ENCODE data around the gene RPS15A.
A peak's percentile ranks its signal among the peaks of the same experiment; 100 is the strongest.

The RPS15A gene

DNA sequence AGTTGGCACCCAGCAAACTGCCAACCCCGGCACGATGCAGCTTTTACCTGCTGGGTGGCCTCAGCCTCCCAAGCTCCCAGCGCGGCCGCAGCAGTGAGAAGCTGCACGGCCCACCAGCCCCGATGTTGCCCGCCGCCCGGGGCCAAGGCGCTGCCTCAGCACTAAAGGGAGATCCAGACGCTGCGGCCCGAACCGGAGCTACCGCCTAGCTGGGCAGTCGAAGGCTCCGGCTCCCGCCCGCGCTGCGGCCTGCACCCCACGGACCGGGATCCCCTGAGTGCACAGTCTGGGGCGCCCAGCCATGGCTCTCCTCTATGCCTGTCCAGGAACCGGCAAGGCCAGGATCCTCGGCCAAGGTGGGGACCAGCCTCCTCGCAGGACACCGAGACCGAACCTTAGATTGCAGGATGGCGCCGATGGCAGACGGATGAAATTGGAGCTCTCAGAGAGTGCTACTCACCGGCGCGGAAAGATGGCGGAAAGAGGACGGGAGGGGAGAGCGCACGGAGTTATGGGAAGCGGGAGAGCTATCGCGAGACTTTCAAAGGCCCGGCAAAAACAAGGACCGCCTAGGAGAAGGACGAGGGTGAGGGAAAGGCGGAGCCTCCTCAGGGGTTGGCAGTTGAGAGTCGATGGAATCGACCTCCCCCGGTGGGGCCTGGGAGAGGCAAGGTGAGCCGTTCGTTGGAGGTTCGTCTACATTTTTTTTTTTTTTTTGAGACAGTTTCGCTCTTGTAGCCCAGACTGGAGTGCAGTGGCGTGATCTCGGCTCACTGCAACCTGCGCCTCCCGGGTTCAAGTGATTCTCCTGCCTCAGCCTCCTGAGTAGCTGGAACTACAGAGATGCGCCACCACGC, at the start of gene RPS15A:
Gene RPS15A (minus strand): TSS at position 485 of the 857 bp plus-strand sequence. CDS start 1,221 bp downstream, outside the sequence.
- DNase-seq (ENCODE audit: low read depth), result peak; percentile 97

DNA sequence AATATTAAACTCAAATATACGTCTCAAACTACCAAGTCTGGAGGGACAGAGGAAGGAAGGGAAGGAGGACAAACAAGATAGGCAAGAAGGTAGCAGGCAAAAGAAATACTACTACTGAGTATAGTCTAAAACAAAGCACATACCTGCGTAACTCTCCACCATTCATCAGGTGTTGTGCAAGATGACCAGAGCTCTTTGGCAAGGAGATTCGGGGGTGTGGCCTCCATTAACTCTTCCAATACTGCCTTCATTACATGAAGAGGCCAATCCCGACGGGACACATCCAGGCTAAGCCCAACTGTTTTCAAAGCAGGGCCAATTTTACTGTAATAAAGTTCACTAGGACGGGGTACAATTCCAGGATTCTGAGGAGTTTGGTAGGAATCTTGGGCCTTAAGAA, 49.4 kb upstream of the RPS15A start:
- no peak for DNase-seq (ENCODE audit: low read depth)

DNA sequence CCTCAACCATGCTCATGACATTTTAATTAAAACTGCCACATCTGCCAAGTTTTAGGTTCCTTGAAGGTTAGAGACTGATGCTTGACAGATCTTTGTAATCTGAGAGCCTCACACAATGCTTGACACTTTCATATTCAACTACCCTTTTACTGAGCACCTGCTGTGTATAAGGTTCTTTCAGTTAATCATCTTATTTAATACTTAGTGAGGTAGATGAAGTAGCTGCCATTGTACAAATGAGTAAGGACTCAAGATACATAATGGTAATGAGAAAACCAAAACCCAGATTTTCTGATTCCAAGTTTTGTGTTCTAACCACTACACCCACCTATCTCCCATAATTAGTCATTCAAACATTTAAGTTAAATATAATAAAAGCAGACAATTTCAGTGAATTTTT, 46.6 kb upstream of the RPS15A start:
- DNase-seq (ENCODE audit: low read depth), result no peak

DNA sequence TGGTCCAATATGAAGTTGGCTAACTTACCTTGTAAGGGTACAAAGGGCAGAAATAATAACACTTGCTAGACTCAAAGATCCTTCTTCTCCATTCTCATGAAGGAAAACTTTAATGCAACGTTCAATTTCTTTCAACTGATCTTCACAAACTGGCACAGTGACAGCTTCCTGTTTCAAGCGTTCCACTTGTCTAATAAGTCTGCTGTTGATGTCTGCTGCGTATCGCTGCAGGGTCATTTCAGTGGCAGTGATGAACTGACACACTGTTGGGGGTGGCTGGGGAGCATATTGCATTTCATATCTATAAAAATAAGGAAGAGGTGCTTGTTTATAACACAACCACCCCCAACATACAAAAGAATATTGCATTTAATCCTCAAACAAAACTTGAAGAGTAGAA, 44.7 kb upstream of the RPS15A start:
- DNase-seq (ENCODE audit: low read depth), result no peak

DNA sequence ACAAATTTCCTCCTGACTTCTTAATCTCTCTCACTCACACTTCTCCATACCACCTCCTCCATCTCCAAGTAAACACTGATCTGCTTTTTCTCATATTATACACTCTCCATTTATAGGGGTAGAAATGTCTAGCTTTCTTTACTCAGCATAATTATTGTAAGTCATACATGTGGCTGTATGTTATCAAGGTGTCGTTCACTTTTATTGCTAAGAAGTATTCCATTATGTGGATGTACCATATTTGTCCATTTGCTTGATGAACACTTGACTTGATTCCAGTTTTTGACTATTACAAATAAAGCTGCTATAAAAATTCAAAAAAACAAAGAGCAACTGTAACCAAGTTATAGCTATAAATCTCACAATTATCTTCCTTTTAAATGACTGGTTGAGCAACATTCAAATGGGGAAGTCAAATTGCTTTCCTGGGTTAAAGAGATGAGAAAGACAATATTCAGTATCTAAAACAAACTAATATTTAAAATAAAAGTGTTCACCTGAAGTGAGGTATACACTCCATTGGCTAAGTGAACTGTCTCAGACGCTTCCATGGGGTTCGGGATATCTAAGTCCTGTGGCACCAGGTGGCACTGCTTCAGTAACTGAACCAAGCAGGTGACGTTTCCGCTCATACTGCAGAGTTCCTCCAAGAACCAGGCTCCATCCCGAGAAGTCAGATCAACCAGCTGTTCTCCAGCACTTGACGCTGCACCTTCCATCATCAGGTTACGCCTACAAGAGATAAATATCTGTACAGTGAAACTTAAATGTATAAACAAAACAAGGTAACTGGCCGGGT, 43.8 kb upstream of the RPS15A start:
- DNase-seq (ENCODE audit: low read depth), result no peak

DNA sequence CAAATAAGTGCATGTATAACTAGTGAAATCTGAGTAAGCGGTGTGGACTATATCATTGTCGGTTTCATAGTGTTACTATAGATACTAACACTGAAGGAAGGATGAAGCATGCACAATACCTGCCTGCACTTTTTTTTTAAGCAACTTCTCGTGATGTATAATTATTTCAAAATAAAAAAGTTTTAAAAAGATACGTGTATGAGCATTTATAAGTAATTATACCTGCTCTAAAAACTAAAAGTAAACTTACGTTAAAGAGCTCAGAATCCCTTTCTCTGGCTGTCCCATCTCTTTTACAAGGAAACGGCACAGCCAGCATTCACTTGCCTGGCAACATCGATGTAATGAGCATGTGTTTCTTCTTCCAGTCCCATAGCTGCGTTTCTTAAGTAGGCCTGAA, 42.5 kb upstream of the RPS15A start:
- DNase-seq (ENCODE audit: low read depth), result no peak

DNA sequence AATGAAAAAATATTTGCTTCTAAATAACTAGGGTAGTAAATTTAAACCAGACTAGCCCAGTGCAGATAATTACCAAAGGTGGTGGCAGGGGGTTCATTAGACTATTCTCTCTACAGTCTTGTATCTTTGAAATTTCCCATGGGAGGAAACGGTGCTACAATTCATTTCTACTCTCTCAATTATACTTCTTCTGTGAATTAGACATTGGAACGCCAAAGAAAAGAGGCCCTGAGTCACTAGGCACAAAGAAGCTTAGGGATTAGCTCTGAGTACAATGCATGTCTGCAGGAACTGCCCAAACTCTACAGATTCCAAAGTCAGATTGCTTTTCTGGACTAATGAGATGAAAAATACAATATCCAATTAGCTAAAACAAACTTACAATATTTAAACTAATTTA, 41.9 kb upstream of the RPS15A start:
- DNase-seq (ENCODE audit: low read depth), result no peak

DNA sequence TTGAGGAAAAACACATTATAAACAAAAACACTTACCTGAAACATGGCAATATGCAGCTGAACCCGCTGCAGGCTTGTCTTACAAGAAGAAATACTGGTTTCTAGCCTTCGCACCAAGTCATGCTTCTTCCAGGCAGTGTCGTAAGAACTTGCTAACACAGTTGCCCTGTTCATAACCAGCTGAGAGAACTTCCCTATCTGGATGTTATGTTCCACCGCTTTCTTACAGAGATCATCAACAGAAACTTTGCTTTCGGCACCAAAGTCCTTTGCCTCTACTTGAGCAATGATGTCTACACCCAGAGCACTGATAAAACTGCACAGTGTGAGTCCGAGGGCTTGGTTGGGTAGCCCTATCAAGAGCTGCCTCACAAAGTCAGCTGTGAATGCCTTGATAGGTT, 39.1 kb upstream of the RPS15A start:
- DNase-seq (ENCODE audit: low read depth), result no peak

DNA sequence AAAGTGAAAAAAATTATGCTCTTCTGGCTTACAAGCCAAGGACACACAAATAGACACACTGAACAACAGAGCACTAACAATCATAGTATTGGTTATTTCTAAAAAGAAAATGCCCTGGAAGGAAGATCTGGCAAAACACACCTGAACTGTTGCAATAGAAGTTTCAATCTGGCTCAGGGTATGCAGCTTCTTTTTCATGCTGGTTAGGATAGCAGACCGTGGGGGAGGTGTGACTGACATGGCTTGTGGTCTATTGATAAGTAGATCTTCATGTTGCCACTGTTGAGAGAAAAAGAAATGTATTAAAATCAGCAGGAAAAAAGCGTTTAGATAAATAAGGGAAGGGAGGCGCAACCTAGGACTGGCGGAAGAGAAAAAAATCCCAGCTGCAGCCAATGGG, 37.8 kb upstream of the RPS15A start:
- DNase-seq (ENCODE audit: low read depth), result no peak

DNA sequence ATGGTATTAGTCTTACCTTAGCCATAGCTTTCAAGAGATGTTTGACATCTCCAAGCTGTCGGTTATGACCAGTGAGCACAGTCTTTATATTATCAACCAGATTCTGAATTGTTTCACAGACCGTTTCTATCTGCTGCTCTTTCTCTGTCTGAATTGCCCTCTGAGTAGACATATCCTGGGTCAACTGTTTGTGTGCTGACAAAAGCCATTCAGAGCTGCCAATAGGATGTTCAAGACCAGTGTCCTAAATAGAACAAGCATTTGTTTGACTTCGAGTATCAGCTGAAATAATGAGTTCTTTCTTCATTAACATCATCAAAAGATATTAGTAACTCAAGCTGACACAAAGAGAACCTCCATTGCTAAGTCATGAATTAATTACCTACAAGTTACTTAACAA, 26.2 kb upstream of the RPS15A start:
- no peak for DNase-seq (ENCODE audit: low read depth)

DNA sequence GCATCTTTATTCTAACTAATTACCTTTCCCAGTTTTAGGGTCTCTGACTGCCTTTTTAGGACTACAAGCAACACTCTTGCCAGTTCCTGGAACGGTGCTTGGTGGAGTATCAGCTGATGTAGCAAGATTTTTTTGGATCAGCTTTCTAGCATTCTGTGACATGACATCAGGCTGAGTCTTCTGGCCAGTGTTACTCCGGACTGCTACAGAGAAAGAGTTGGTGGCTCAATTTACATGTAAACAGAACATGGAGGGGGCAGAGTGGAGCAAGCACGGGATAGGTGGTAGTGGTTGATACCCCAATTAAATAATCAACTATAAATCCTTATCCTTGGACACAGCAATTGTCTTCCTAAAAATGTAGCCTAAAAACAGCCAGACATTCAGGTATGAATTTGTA, 21.8 kb upstream of the RPS15A start:
- DNase-seq (ENCODE audit: low read depth), result no peak

DNA sequence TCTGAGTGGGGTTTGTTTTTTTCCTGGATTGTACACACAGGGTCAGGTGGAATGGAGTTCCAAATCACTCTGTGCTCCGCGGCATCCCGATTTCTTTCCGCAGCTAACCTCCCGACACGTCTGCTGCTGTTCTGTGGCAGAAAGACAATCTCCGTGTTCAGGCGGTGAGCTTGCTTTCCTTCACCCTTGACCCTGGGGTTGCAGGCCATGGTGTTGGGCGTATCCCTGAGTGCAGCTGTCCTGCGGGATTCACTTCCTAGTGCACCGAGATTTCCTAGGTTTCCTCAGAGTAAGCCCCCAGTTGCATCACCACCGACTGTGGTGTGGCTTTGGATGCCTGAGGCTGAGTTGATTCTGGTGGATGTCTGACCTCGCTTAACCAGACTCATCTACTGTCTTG, 19.0 kb upstream of the RPS15A start:
- DNase-seq (ENCODE audit: low read depth), result no peak

DNA sequence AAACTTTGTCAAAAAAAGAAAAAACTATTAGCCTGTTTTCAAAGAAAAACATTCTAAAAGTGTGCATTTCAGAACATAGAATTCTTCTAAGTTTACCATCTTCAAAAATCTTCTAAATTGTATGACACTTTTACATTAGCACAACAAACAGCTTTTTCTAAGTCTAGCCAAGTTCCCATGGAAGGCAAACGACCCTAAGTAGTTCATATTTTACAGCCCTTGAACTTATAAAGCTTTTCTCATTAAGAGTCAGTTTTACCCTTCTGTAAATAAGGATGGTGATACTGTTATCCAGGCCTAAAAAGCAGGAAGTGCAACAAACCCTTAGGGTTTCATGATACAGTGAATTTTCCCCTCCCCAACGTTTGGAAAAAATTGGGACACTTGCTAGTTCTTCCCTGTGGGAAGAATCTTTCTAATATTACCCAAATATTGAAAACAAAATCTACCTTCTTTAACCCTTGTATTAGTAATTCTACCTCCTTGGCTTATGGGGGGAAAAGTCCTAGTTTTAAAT, 15.2 kb upstream of the RPS15A start:
- no peak for DNase-seq (ENCODE audit: low read depth)

DNA sequence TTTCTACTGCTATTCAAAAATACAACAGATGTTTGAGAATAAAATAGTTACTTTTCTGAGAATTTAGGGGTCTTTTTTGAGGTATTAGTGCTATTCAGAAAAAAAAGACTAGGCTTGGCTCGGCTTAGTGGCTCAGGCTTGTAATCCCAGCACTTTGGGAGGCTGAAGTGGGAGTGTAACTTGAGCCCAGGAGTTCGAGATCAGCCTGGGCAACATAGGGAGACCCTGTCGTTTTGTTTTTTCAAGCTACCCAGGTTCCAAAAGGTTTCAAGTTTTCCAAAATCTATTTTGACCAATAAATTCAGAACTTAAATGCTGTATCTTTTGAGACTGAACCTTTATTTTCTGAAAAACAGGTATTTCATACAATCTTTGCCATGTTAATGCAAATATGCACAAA, 14.4 kb upstream of the RPS15A start:
- DNase-seq (ENCODE audit: low read depth), result no peak

DNA sequence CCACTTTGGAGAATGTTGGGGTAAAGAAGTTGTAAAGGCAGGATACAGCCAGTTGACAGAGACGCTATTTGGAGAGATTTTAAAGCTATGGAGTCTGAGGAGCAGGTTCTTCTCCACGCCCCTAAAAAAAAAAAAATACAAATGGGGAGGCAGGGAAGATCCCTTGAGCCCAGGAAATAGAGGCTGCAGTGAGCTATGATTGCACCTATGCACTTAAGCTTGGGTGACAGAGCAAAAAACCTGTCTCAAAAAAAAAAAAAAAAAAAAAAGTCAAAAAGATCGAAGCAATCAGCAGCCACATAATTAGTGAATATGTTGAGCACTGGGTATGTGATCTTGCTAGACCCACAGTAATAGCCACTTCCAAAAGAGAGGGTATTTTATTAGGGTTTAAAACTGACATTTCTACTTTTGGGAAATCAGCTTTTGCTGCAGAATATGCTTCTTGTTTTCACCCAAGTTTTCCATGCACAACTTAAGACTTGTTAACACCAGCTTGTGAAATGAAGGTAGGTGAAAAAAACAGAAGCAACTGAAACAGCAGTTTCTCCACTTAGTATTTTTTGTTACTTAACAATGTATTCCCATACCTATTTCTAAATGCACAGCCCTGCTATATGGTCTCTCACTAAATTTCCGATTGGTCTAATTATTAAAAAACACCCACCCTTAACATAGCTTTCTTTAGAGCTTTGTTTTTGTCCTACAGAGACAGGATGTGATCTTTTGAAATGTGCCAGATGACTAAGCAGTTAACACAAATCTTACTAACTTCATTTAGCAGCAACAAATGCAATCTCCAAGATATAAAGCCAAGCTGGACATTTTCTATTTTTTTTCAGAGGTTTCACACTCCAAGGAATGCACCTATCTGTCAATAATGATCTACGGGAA, 13.7 kb upstream of the RPS15A start:
- DNase-seq (ENCODE audit: low read depth), result no peak

DNA sequence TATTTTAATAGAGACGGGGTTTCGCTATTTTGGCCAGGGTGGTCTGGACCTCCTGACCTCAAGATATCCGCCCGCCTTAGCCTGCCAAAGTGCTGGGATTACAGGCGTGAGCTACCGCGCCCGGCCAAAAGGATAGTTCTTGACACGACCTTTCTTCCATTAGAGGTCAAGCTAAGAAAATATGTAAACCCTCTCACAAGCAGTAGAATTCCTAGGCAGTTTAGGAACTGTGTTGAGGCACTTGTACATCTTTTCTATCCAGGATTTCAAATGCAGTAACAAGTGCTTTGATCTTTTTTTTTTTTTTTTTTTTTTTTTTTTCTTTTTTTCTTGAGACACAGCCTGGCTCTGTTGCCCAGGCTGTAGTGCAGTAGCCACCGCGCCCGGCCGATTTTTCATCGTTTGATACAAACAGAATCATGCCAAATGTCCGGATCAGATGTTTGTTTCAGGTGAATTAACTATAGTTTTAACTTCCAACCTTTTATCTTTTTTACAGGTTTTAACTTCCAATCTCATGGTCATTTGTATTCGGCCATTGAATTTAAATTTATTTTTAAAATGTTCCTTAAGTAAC, 12.7 kb upstream of the RPS15A start:
- no peak for DNase-seq (ENCODE audit: low read depth)

DNA sequence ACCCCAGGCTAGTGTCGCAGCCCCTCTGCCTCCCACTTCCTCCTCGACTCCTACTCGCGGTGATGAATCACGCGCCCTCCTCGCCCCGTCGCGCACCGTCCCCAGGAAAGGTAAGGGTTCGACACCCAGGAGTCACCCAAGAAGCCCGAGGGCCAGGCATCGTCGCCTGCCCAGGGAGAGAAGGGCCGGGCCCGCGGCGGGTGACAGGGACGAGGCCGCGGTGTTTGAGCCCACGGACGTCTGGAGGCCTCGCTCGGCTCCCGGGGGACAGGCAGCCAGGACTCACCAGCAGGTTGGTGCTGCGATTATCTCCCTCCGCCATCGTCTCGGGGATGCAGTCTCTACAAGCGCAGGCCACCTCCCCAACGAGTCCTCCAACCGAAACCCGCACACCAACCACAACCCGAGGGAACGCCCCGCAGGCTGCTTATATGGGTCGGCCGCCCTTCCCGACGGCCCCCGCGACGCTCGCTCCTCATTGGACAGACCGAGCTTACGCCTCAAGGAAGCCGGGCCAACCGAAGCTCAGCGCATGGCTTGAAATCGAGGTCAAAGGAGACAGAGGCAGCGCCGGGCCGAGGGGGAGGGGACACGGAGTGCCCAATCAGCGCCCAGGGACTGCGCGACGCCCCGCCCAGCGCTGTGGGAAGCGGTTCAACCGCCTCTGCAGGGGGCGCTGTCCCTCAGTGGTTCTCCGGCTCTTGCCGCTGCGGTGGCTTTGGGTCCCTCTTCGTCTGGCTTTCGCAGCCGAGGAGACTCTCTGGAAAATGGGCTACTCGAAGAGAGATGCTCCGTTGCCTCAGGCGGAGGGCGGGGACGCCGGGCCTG, 11.2 kb upstream of the RPS15A start, which contains the start of gene ARL6IP1:
Gene ARL6IP1 (minus strand): TSS at position 405 of the 828 bp plus-strand sequence. CDS start 83 bp downstream, at position 322.
- DNase-seq (ENCODE audit: low read depth), result peak; percentile 99

DNA sequence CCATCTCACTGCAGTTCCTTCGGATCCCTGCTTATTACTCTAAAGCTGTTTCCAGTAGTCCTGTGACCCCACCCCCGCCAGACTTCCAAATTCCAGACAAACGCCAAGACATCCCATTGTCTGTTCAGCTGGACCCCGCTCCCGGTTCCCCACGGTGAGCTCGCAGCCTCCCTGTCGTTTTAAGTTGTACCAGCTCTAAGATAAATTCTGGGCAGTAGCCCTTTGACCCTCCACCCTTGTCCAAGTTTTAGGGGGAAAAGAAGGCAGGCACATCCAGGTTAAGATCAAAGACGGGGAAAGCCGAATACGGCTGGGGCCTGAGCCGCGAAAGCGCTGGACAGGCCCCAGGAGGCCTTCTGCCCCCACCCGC, 10.6 kb upstream of the RPS15A start:
- DNase-seq (ENCODE audit: low read depth), result no peak

DNA sequence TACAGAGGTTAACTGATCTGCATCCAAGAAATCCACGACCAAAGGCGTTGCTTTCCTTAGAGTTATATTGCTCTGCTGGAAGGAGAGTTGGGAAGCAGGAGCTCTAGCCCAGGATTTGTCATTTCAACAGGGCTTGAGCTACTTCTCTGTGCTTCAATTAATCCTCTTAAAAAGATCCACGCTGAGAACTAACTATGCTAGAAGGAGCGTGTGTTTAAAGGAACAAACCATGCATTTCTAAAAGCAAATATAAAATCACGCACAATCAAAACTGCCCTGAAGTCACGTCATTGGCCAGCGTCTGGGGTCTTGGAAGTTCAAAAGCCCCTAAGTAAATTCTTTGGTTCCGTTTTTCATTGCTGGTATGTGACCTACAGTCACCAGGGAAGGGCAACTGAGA, 10.2 kb upstream of the RPS15A start:
- DNase-seq (ENCODE audit: low read depth), result no peak

DNA sequence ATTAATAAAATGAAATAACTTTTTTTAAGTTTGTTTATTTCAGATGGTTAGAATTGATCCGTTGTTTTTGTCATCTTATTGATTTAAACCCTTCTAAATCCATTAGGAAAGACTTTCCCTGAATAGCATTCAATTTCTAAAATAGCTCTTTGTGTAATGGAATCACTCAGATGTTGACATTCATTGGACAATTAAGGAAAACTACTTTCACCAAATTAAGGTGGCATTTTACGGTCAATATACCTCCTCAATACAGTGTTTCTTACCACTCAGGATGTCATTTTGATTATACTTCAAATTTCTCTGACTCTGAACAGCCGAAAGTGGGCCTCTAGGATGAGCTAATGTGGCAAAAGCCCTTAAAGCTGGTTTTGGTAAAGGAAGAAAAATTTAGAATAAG, 9.4 kb upstream of the RPS15A start:
- DNase-seq (ENCODE audit: low read depth), result no peak

DNA sequence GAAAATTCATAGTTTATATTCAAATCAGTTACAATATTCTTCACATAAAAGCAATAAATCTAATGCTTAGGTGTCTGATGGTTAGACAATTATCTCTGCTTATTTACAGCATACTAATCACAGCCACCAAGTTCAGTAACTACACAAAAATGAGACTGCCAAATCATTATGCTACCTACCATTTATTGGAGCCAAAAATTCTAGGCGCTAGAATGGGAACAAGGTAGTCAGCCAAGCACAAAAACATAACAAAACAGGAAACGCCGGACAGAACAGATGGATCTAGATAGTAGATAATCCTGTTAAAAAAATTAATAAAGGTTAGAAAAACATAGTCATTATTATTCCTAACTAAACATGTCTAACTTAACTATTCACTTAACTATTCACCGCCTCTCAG, 7.6 kb upstream of the RPS15A start:
- DNase-seq (ENCODE audit: low read depth), result no peak

All from stromal cell of bone marrow (primary cell).